Neural crest cell (in vitro differentiated cells): ENCODE results near the gene GPATCH8. TPM values are rescaled to one million over a fixed set of nuclear protein-coding genes. Genes with fewer than 3 reads are reported as not detected.
A peak's percentile ranks its signal among the peaks of the same experiment; 100 is the strongest.

Experiments
- DNase-seq: peaks from one replicate; pipeline ENCODE4 v3.0.0; 2021; ENCODE audit warnings: low read depth, mixed read lengths, low spot score
- H3K27ac Mint-ChIP-seq: one replicate; pipeline ENCODE4 v1.8.0; 2021; ENCODE audit warnings: mild to moderate bottlenecking, mixed read lengths; ENCODE audit not compliant: unreplicated experiment
- H3K27me3 Mint-ChIP-seq: 2 replicates; pipeline ENCODE4 v1.8.0; 2021; ENCODE audit warnings: low read depth, mild to moderate bottlenecking, mixed read lengths
- H3K36me3 Mint-ChIP-seq: 2 replicates; pipeline ENCODE4 v1.8.0; 2021; ENCODE audit warnings: low read depth, mild to moderate bottlenecking, mixed read lengths
- H3K4me1 Mint-ChIP-seq: 2 replicates; pipeline ENCODE4 v1.8.0; 2021; ENCODE audit warnings: mixed read lengths
- H3K4me3 Mint-ChIP-seq: one replicate; pipeline ENCODE4 v1.8.0; 2021; ENCODE audit warnings: mild to moderate bottlenecking, mixed read lengths
- H3K9me3 Mint-ChIP-seq: 2 replicates; pipeline ENCODE4 v1.8.0; 2021; ENCODE audit warnings: mixed read lengths
- CTCF ChIP-seq: fragments of 200-600 bp; sonication (generic); conservative IDR thresholded peaks from 2 replicates; pipeline ENCODE4 v1.5.0; 2021; ENCODE audit warnings: antibody characterized with exemption, mild to moderate bottlenecking
- total RNA-seq: library from RNA; stranded (reverse); gene quantifications from 2 replicates; pipeline ENCODE4 v1.2.1, GENCODE V29; 2021

Gene GPATCH8
- total RNA-seq, 1 donor from 2014 or later: 47.0 TPM

GRCh38 chr17:44499722-44500121, 3.5 kb downstream of the GPATCH8 start:
- H3K36me3 Mint-ChIP-seq: no peaks in the 10 kb centered on the region
- no peak overlapping the region for H3K27ac Mint-ChIP-seq
- no peaks in the 10 kb centered on the region for H3K27me3 Mint-ChIP-seq
- no peak for TF ChIP-seq CTCF
- no peak for DNase-seq
- peaks cover 41% of the 10 kb centered on the region for H3K4me1 Mint-ChIP-seq
- H3K4me3 Mint-ChIP-seq: peak overlapping the region; percentile 76
- H3K9me3 Mint-ChIP-seq: no peaks in the 10 kb centered on the region

GRCh38 chr17:44496815-44497214, 6.4 kb downstream of the GPATCH8 start:
- Mint-ChIP-seq H3K4me1 (peaks cover 39% of the 10 kb centered on the region), H3K36me3 (peaks cover 2% of the 10 kb centered on the region), H3K9me3 (no peaks in the 10 kb centered on the region), H3K4me3 (no peak overlapping the region), H3K27ac (no peak overlapping the region), H3K27me3 (no peaks in the 10 kb centered on the region)
- DNase-seq: no peak
- TF ChIP-seq CTCF: no peak

- H3K4me3 Mint-ChIP-seq: no peak overlapping the region
- no peaks in the 10 kb centered on the region for H3K27me3 Mint-ChIP-seq
- TF ChIP-seq CTCF: no peak
- H3K27ac Mint-ChIP-seq: no peak overlapping the region
- H3K4me1 Mint-ChIP-seq: peaks cover 24% of the 10 kb centered on the region
- no peak for DNase-seq
- H3K36me3 Mint-ChIP-seq: peaks cover 7% of the 10 kb centered on the region
- no peaks in the 10 kb centered on the region for H3K9me3 Mint-ChIP-seq
These were observed 9.9 kb downstream of the GPATCH8 start for GRCh38 chr17:44493339-44493738.

- no peak for TF ChIP-seq CTCF
- H3K27me3 Mint-ChIP-seq: no peaks in the 10 kb centered on the region
- no peak overlapping the region for H3K4me3 Mint-ChIP-seq
- peaks cover 23% of the 10 kb centered on the region for H3K4me1 Mint-ChIP-seq
- H3K36me3 Mint-ChIP-seq: peaks cover 7% of the 10 kb centered on the region
- no peak overlapping the region for H3K27ac Mint-ChIP-seq
- no peak for DNase-seq
- no peaks in the 10 kb centered on the region for H3K9me3 Mint-ChIP-seq
These were observed 10.4 kb downstream of the GPATCH8 start for GRCh38 chr17:44492706-44493272.

GRCh38 chr17:44489581-44489980, 13.6 kb downstream of the GPATCH8 start:
- no peak for DNase-seq
- Mint-ChIP-seq H3K27me3 (no peaks in the 10 kb centered on the region), H3K4me3 (no peak overlapping the region), H3K27ac (no peak overlapping the region), H3K36me3 (peaks cover 7% of the 10 kb centered on the region), H3K4me1 (peaks cover 10% of the 10 kb centered on the region), H3K9me3 (no peaks in the 10 kb centered on the region)
- no peak for TF ChIP-seq CTCF
